ENCODE data around the gene PCDH9.

Gene PCDH9

GRCh38 chr13:66348745-66349690 lies 881.1 kb downstream of the PCDH9 start:
- no peak for TF ChIP-seq CTCF (IDR thresholded peaks at IDR 0.05; ENCODE audit: low read depth, low read length, missing control alignments)
- H3K4me3 ChIP-seq (replicated peaks; ENCODE audit: low read depth, low read length): no peak overlapping the region
- no peak for DNase-seq (ENCODE audit: extremely low read depth, low read depth)

GRCh38 chr13:66347486-66348117 lies 882.5 kb downstream of the PCDH9 start:
- TF ChIP-seq CTCF (IDR thresholded peaks at IDR 0.05; ENCODE audit: low read depth, low read length, missing control alignments): no peak
- no peak overlapping the region for H3K4me3 ChIP-seq (replicated peaks; ENCODE audit: low read depth, low read length)
- DNase-seq (ENCODE audit: extremely low read depth, low read depth): no peak

GRCh38 chr13:66345971-66346370 lies 884.2 kb downstream of the PCDH9 start:
- TF ChIP-seq CTCF (IDR thresholded peaks at IDR 0.05; ENCODE audit: low read depth, low read length, missing control alignments): no peak
- no peak for DNase-seq (ENCODE audit: extremely low read depth, low read depth)
- no peak overlapping the region for H3K4me3 ChIP-seq (replicated peaks; ENCODE audit: low read depth, low read length)

- TF ChIP-seq CTCF (IDR thresholded peaks at IDR 0.05; ENCODE audit: low read depth, low read length, missing control alignments): no peak
- H3K4me3 ChIP-seq (replicated peaks; ENCODE audit: low read depth, low read length): no peak overlapping the region
- DNase-seq (ENCODE audit: extremely low read depth, low read depth): no peak
Measured at GRCh38 chr13:66345518-66345810, 884.7 kb downstream of the PCDH9 start.

GRCh38 chr13:66344805-66345517 lies 885.2 kb downstream of the PCDH9 start:
- TF ChIP-seq CTCF (IDR thresholded peaks at IDR 0.05; ENCODE audit: low read depth, low read length, missing control alignments): no peak
- DNase-seq (ENCODE audit: extremely low read depth, low read depth): no peak
- H3K4me3 ChIP-seq (replicated peaks; ENCODE audit: low read depth, low read length): no peak overlapping the region

GRCh38 chr13:66343224-66343828 lies 886.8 kb downstream of the PCDH9 start:
- DNase-seq (ENCODE audit: extremely low read depth, low read depth): no peak
- TF ChIP-seq CTCF (IDR thresholded peaks at IDR 0.05; ENCODE audit: low read depth, low read length, missing control alignments): no peak
- no peak overlapping the region for H3K4me3 ChIP-seq (replicated peaks; ENCODE audit: low read depth, low read length)

Data from HFF-Myc (cell line).